GM18868 (cell line): ENCODE measurements around the gene UBE2D1.
A peak's percentile ranks its signal among the peaks of the same experiment; 100 is the strongest.
"Not testable (repeated sequence)": the region's sequence is repeated elsewhere in the genome, so short reads cannot be mapped to it uniquely, and the experiment has no call there.

Experiments used
- ATAC-seq: cut with Tn5 transposase; IDR thresholded peaks from one replicate; pipeline ENCODE4 v1.9.1; 2021; ENCODE audit warnings: mild to moderate bottlenecking, moderate library complexity; ENCODE audit not compliant: unreplicated experiment

The UBE2D1 gene

DNA sequence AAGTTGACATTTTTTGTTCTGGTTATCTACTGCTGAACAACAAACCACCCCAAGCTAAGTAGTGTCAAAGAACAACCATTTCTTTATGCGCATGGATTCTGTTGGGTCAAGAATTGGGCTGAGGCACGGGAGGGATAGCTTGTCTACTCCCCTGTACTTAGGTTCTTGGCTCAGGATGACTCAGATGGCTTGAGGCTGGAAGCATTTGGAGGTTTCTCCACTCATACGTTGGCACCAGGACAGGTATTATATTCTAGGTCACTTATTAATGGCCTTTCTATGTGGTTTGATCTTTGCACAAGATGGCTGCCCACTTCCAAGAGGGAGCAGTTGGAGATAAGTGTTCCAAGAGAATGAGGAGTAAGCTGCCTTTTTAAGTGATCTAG lies 38.6 kb downstream of the UBE2D1 start:
- peak; percentile 15 for ATAC-seq

DNA sequence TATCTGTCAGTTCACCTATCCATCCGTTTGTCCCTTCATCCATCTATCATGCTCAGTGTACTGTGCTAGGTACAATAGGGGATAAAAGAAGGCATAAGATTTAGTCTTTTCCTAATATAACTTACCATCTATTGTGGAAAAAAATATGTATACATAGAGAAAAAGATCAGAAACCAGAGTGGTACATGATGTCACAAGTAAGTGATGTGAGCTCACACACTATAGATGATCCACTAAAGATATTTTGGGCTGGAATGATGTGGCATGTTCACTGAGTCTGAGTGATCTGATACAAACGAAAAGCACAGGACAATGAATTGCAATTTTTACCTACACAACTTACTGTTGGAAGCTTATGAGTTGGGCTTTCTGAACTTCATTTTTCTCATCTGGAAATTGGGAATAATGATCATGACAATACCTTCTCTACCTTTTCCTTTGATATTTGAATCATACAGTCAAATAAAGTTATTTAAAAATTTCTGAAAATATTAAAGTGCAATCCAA lies 47.7 kb downstream of the UBE2D1 start:
- no peak for ATAC-seq

DNA sequence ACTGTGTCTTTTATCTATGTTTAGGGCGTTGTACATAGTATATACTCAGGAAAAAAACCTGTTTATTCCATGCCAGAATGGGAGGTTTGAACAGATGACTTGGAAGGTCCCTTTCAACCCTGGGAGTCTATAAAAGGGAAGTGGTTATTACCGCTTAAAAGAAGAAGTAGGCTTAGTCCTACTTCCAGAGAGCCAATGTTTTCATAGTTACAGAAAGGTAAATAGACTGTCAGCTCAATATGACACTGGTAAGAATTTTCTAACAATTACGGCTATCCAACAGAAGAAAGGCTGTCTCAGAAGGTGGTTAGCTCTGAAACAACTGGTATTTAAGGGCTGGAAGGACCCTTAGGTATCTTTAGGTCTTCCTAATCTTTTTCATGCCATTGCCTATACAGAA lies 49.3 kb downstream of the UBE2D1 start:
- peak; percentile 69 for ATAC-seq

DNA sequence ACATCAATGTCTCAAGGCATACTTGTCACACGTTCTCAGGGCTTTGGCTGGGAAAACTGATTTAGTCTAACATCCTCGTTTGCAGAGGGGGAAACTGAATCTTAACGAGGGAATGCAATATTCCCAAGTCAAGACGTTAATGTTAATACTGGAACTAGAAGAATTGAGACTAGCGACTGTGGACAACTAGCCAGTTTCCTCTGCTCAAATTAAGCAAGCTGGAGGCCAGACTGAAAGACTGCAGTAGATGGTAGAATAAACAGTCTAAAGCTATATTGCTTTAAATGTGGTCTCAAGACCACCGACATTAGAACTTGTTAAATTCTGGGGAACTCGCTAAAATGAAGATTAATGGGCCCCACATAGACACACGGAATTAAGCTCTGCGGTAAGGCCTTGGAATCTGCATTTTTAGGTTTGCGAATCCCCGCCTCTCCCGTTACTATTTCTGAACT lies 49.8 kb downstream of the UBE2D1 start:
- ATAC-seq, result peak; percentile 0

DNA sequence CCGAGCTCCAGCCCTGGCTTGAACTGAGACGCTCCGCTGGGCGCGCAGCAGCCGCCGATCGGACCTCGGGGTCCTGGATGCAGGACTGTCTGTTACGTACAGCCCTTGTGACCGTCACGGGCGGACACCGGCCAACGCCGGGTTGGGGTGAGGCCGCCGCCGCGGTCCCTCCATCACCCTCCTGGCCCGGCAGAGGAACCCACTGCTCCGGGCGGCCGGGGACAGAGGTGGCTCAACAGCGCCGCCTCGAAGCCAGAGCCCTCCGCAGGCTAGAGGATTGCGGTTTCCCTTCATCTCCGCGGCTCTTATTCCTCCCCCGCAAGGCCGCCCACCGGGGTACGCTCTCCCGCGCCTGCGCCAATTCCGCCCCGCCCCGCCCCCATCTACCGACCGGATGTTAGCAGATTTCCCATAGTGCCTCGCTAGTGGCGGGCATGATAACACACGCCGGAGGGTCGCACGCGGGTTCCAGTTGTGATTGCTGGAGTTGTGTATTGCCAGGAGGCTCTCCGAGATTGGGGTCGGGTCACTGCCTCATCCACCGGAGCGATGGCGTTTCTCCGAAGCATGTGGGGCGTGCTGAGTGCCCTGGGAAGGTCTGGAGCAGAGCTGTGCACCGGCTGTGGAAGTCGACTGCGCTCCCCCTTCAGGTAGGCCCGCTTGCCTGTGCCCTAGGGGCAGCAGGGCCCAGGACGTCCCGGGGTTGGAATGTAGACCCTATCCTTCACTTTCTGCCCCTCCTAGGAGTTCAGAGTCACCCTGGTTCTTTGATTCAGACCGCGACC lies 50.4 kb downstream of the UBE2D1 start, which contains the start of gene TFAM:
TFAM (plus strand) TSS at position 412 of the 785 bp plus-strand sequence; CDS start at position 550, 138 bp downstream.
- ATAC-seq, result peak; percentile 80

DNA sequence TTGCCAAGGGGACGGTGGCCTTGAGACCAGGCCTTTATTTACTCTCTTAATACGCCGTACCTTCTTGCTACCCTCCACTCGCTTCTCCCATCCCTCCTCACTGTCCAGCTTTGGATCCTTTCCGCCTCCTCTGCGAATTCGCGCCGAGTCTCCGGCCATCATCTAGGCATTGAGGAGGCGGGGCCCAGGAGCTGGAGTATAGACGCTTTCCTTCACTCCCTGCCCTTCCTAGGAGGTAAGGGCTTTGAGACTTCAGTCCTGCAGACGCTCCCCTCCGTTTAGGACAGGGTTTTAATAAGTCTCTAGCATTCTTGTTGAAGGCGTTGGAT lies 50.9 kb downstream of the UBE2D1 start:
- ATAC-seq, result peak; percentile 0

DNA sequence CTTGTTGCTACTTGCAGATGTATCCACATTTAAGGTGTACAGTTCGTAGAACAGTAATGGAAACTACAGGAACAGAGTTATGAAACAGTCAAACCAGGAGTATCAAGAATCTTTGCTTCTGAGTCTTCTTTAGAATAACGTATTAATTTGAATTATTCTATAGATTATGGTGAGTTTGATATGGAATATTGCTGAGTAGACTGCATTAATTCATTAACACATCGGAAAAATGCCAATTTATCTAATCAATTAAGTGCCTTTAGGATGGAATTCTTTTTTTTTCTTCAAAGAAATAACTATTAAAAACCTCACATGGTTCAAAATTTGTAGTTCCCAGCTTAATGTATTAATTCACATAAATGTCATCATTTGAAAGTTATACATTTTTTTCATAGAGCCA lies 54.2 kb downstream of the UBE2D1 start:
- ATAC-seq, result no peak

DNA sequence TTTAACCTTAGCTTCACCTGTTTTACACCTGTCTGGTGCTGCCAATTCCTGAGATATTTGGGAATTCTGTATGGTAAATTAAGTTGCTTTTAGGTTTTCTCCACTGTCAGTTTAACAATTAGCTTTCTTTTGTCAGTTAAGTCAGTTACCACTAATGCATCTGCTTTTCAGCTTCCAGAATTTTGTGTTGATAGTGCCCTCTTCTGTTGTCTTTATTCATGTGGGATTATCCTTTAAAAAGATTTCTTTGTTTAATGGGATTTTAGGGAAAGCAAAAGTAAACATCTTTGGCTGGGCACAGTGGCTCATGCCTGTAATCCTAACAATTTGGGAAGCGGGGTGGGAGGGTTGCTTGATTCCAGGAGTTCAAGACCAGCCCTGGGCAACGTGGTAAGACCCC lies 58.5 kb downstream of the UBE2D1 start:
- ATAC-seq, result no peak

DNA sequence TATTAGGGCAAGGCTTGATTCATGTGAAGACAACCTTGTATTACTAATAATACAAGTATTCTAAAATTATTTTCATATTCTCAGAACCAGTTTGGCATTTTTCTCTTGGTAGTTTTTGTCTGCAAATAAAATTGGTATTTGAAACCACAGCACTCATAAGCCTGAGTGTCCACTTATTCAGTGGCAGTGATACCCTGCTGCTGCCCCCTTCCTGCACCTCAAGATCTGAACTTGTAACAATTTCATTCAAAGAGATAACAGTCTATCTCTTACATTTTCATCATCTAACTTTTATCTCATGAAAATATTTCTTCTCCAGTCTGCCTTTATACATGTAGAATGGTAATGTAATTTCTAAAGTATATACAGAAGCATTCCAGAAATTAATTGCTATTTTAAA lies 59.7 kb downstream of the UBE2D1 start:
- no peak for ATAC-seq

DNA sequence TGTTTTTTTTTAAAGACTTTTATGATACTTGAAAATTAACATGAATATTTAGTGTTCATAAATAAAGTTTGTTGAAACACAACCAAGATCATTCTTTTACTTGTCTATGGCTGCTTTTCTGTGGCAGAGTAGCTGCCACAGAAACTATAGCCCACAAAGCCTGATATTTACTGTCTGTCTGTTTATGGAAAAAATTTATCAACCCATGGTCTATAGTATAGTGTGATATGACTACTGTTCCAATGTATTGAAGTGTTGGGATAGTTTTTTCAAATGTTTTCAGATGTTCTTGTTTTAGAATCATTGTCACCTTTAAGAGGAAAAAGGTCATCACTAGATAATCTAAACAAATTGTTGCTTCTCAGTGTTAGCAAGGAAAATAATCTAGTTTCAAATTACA lies 61.3 kb downstream of the UBE2D1 start:
- ATAC-seq, result no peak

DNA sequence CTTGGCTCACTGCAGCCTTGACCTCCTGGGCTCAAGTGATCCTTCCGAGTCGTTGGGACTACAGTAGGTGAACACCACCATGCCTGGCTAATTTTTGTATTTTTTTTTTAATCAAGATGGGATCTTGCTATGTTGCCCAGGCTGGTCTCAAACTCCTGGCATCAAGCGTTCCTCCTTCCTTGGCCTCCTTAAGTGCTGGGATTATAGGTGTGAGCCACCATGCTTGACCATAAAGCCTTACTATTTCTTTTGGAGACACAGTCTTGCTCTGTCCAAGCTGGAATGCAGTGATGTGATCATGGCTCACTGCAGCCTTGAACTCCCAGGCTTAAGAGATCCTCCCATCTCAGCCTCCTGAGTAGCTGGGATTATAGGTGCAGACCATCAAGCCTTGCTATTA lies 63.0 kb downstream of the UBE2D1 start:
- no peak for ATAC-seq

DNA sequence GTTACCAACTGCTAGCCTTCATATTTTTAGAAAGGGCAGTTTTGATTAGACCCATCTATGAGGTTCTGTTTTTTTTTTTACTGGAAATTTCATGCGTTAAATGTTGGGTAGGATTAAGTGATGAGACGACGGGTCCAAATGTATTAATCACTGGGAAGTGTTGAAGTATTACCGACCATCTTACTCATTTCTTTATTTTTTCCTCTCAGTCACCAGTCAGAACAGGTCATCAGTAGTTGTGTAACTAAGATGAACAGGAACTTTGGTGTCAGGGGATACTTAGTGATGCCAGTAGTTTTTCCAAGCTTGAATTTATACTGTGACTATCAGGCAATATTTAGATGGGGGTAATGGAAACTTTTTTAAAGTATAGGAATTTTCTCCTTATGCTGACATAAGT lies 64.6 kb downstream of the UBE2D1 start:
- ATAC-seq, result no peak

DNA sequence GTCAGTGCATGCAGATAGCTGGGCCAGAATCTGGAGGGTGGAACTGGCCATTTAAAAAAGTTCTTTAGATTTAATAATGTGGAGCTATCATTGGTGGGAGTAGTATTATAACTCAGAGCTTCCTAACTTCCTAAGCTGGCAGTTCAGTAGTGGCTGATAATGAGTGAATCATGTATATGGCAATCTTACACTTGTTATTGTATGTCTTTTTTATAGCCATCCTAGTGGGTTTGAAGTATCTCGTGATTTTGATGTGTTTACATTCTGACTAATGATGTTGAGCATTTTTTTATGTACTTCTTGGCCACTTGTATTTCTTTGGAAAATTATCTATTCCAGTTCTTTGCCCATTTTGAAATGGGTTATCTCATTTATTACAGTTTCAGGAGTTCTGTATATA lies 65.8 kb downstream of the UBE2D1 start:
- no peak for ATAC-seq

DNA sequence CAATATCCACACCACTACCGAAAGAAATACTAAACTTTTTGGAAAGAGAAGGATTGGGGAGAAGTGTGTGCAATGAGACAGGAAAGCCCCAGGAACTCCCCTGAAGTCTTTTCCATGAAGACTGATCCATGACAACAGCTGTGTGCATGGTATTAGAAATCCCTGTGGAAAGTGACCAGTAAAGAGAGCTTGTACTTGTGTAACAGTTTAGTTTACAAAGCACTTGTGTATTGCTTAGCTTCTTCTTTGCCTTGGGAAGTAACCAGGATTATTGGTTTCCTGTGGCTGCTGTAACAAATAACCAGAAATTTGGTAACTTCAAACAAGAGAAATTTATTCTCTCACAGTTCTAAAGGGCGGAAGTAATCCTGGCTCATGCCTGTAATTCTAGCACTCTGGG lies 69.2 kb downstream of the UBE2D1 start:
- no peak for ATAC-seq

DNA sequence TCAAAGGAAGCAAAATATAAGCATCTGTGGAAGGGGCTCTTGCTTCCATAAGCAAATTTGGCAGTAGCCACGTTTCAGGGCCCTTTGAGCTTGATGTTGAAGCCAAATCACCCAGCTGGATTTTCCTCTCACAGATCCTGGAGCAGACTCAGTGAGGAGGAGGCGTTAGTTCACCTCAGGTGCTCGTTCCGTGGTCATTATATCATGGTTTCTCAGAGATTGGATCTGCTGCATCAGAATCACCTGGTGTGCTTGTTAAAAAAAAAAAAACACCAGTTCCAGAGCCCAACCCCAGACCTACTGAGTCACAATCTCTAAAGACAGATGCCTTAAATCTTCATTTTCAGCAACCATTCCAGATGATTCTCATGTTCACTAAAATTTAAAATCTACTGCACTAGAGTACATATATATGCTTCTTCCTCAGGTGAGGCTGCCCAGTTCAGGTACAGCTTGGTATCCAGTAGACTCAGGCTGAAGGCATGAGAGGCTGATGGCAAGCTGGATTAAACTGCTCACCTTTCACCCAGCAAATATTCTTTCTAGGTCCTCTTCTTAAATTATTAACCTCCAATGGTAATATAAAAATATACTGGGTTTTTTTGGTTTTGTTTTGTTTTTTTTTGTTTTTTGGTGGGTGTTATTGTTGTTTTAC lies 75.3 kb downstream of the UBE2D1 start:
- ATAC-seq, result no peak

DNA sequence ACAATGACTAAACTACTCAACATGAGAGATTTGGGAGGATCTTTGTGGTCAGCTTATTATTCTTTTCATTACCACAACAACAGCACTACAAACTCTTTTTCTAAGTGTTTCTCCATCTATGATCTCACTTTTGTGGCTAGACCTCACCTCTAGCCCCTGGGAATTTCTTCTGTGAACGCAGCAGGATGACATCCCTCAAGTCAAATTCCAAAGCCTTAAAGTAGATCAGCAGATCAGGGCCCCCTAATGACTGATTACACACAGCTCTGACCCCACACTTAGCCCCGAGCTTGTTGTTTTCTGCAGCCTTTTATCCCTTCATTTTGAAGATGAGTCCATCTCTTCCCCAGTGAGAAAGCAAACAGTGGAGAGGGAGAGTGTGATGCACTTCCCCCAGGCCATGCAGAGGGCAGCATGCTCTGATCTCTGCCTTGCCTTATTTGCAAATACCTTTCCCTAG lies 77.7 kb downstream of the UBE2D1 start:
- no peak for ATAC-seq

DNA sequence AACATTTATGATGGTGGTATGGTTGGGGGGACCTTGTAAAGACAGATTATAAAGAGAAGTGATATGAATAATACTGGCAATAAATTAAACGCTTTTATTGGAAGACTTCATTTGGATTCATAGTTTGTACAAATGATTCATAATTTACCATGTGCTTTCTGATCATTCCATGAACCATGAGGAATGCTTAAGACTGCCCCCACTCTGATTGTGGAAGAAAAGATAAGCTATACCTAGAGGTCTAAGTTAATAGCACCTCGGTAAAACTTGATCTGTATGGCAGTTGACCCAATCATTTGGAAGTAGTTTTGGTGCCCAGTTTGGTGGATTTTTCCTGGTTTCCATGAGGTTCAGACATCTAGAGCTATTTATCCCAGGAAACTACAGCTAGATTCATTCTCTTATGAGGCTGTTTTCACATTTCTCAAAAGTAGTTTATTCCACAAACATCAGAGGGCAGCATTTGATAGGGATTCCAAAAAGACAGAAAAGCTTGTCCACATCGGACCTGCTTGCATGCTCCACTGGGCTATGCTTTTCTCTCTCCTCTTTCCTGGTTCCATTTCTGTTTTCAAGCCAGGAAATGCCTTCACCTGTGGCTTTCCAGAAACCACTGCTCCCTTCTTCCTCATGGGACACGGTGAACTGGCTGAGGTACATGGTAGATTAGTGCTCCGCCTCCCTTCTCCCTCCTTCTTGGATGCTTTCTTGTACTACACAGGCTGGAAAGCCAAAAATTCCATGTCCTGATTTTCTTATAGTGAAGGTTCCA lies 79.7 kb downstream of the UBE2D1 start:
- ATAC-seq, result no peak

DNA sequence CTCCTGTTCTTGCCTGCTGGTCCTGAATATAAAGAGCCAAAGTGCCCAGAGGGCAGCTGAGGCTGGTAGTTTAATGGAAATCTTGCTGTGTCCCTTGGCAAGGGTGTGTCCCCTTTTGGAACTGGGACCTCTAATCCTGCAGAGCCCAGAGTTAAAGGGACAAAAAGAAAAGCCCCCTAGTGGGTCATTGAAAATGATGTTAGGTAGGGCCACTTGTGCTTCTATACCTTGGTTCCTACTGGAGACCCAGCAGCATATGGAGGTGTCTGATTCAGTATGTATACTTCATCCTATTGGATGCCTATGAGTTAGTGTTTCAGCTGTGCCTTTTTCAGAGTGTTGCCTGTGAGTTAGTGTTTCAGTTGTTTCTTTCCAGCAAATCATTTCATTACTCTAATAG lies 81.0 kb downstream of the UBE2D1 start:
- no peak for ATAC-seq

DNA sequence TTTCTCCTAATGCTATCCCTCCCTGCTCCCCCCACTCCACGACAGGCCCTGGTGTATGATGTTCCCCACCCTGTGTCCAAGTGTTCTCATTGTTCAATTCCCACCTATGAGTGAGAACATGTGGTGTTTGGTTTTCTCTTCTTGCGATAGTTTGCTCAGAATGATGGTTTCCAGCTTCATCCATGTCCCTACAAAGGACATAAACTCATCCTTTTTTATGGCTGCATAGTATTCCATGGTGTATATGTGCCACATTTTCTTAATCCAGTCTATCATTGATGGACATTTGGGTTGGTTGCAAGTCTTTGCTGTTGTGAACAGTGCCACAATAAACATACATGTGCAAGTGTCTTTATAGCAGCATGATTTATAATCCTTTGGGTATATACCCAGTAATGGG lies 83.1 kb downstream of the UBE2D1 start:
- ATAC-seq, result not testable (repeated sequence)
